GM12875 (cell line): ENCODE measurements around the gene GPR162.

Experiments used
- H3K4me3 ChIP-seq: one replicate; pipeline ENCODE4 v1.5.1; 2011; ENCODE audit warnings: low read depth, low read length, control low read depth
- CTCF ChIP-seq: IDR thresholded peaks from 2 replicates; pipeline ENCODE4 v1.5.1; 2011; ENCODE audit warnings: low read depth, mild to moderate bottlenecking, control low read depth, inconsistent platforms, low read length, moderate library complexity, borderline replicate concordance; ENCODE audit not compliant: insufficient read depth

The GPR162 gene

DNA sequence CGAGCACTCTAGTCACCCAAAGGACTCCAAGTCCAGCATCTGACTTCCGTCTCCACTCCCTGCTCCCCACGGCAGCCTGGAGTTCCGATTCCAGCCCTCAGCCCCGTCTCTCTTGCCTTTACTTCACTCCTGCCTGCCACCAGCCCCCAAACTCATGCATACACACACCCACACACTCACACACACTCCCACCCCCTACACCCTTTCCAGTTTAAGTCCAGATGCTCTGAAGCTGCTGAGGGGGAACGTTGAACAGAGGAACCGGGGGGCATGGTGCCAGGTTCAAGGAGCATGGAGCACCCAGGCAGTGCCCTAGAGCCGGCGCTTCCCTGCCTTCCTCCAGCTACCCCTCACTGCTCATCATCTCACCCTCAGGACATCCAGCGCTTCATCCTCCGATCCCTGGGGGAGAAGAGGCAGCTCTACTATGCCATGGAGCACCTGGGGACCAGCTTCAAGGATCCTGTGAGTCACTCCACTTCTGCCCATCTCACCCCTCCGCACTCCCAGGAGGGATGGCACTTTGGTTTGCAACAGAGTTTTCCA is 9.9 kb downstream of the GPR162 start:
- no peak overlapping the region for H3K4me3 ChIP-seq
- TF ChIP-seq CTCF, result no peak

DNA sequence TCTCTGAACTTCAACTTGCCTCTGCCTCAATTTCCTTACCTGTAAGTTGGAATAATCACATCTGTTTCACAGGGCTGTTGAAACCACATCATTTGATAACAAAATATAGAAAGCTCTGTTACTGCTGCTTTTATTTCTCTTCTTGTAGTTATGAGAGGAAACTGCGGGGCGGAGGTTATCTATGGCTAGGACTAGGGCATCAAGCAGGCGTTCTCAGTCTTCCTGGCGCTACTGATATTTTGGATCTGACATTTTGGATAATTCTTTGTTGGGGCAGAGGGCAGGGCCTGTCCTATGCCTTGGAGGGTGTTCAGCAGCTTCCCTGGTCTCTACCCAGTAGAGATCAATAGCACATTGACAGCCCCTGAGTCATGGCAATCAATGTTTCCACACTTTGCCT is 10.5 kb downstream of the GPR162 start:
- no peak for TF ChIP-seq CTCF
- H3K4me3 ChIP-seq, result no peak overlapping the region

DNA sequence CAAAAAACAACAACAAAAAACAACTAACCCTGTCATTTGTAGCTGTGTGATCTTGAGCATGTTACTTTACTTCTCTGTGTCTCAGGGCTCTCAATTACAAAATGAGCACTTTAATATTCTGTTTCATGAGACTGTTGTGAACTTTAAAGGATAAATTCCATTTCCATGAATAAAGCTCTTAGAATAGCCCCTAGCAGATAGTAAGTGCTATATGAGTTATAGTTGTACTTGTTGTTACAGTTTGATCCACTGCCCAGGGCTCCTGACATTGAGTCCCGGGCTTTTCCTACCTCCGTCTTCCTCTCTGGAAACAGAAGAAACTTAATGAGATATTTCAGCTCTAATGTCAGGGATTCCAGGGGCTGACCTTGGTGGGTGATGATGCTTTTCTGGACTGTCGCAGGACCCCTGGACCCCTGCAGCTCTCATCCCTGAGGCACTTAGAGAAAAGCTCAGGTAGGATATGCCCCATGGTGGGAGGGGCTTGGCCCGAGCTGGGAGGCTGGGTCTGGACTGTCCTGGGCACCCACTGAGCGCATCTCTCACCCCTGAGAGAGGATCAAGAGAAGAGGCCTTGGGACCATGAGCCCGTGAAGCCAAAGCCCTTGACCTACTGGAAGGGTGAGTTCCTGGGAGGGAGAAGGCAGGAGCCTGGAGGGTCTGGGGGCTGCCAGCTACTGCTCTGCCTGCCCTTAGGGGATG is 11.7 kb downstream of the GPR162 start:
- no peak overlapping the region for H3K4me3 ChIP-seq
- no peak for TF ChIP-seq CTCF

- no peak for TF ChIP-seq CTCF
- H3K4me3 ChIP-seq, result no peak overlapping the region
Observed at GRCh38 chr12:6834254-6834653, 12.6 kb downstream of the GPR162 start.

DNA sequence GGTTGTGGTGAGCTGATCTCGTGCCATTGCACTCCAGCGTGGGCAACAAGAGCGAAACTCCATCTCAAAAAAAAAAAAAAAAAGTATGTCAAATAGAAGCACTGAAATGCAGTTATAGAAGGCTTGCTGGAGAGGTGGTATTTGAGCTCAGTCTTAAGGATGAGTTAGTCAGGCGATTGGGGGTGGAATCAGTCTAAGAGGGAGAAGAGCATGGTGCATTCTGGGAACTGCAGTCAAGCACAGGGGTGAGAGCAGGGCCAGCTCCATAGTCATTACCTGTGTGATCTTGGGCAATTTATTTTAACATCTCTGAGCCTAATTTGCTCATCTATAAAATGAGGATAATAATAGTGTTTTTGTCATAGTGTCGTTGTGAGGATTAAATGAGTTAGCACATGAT is 13.3 kb downstream of the GPR162 start:
- H3K4me3 ChIP-seq, result no peak overlapping the region
- no peak for TF ChIP-seq CTCF

- H3K4me3 ChIP-seq, result no peak overlapping the region
- no peak for TF ChIP-seq CTCF
Observed at GRCh38 chr12:6836851-6837250, 15.2 kb downstream of the GPR162 start.

- H3K4me3 ChIP-seq, result no peak overlapping the region
- TF ChIP-seq CTCF, result no peak
Observed at GRCh38 chr12:6837370-6838060, 15.9 kb downstream of the GPR162 start.
